ENCODE data around the gene CCDC158. TPM values are rescaled to one million over a fixed set of nuclear protein-coding genes. Genes with fewer than 3 reads are reported as not detected.
A peak's percentile ranks its signal among the peaks of the same experiment; 100 is the strongest.

Gene CCDC158
- total and polyA plus RNA-seq, 2 experiments from 2014 or later, result 0.21 to 0.27 TPM

- Mint-ChIP-seq H3K4me3 (no peak overlapping the region), H3K27me3 (ENCODE audit: insufficient read depth, low read depth, poor library complexity) (no peaks in the 10 kb centered on the region), H3K36me3 (ENCODE audit: low read depth) (peaks cover 18% of the 10 kb centered on the region; the same call in 2 of the 3 replicates), H3K4me1 (peaks cover 5% of the 10 kb centered on the region; the same call in 1 of the 3 replicates), H3K27ac (no peak overlapping the region), H3K9me3 (peaks cover 30% of the 10 kb centered on the region)
- no peaks in the 10 kb centered on the region for H4K20me1 ChIP-seq (replicated peaks; ENCODE audit: insufficient read depth)
- H3K79me2 ChIP-seq (replicated peaks; ENCODE audit: insufficient read depth), result no peaks in the 10 kb centered on the region
- peak overlapping the region; percentile 71 for H3K4me2 ChIP-seq
- H3K4me1 ChIP-seq (ENCODE audit: insufficient read depth), result peaks cover 10% of the 10 kb centered on the region
- peaks cover 28% of the 10 kb centered on the region for H3K27me3 ChIP-seq (ENCODE audit: insufficient read depth)
- peak; percentile 47 for DNase-seq (ENCODE audit: low spot score)
- no peak for ATAC-seq
- H3K27ac ChIP-seq (ENCODE audit: low read depth), result no peak overlapping the region
- H3F3A ChIP-seq (replicated peaks; ENCODE audit: low read depth), result no peaks in the 10 kb centered on the region
- peaks cover 3% of the 10 kb centered on the region for H3K9me2 ChIP-seq (ENCODE audit: insufficient read depth)
- H3K36me3 ChIP-seq (ENCODE audit: insufficient read depth), result no peaks in the 10 kb centered on the region
- H2AFZ ChIP-seq, result peak overlapping the region; percentile 85
- TF ChIP-seq ZNF114 (CRISPR knock-in tag; IDR thresholded peaks at IDR 0.05) (no peak), CTCF (conservative IDR thresholded peaks at IDR 0.05; ENCODE audit: low read depth in 2 of 2) (no peak), EZH2phosphoT487 (IDR thresholded peaks at IDR 0.05; ENCODE audit: unreplicated experiment) (no peak), ZNF462 (CRISPR knock-in tag; IDR thresholded peaks at IDR 0.05) (no peak), ZNF331 (CRISPR knock-in tag; IDR thresholded peaks at IDR 0.05; ENCODE audit: low read depth) (no peak), EZH2 (IDR thresholded peaks at IDR 0.05; ENCODE audit: low read depth, unreplicated experiment) (no peak), NANOG (IDR thresholded peaks at IDR 0.05; ENCODE audit: borderline replicate concordance) (no peak), ETS1 (IDR thresholded peaks at IDR 0.05) (no peak), STAT1 (IDR thresholded peaks at IDR 0.05; ENCODE audit: unreplicated experiment) (no peak), JUNB (IDR thresholded peaks at IDR 0.05; ENCODE audit: unreplicated experiment) (no peak), REST (IDR thresholded peaks at IDR 0.05; ENCODE audit: unreplicated experiment) (no peak), POLR2AphosphoS5 (IDR thresholded peaks at IDR 0.05; ENCODE audit: low read depth) (no peak), CREB1 (CRISPR knock-in tag; IDR thresholded peaks at IDR 0.05; ENCODE audit: low read depth) (no peak)
- H3K4me3 ChIP-seq, result peak overlapping the region; percentile 52
Measured at GRCh38 chr4:76420188-76420761, 666 bp downstream of the CCDC158 start.
